ENCODE measurements around the gene EHHADH. TPM values are rescaled to one million over a fixed set of nuclear protein-coding genes. Genes with fewer than 3 reads are reported as not detected.

The EHHADH gene
- total and polyA plus RNA-seq, 2 donors (not counting 3 experiments of a cell fraction or from before 2014, with no cell fraction given), result 1.3 to 5.8 TPM

- ChIA-PET POLR2A (no interaction called here), CTCF (interaction anchor here (1.3 kb wide), 1 partner anchor 10 kb away, joined by 4 read pairs; no protein-coding TSS in a partner anchor)
- Histone ChIP-seq H3K27ac (ENCODE audit: insufficient read depth, low read depth, low read length) (no peak overlapping the region), H3K36me3 (ENCODE audit: control insufficient read depth in 2 of 2, extremely low read depth in 1 of 2, insufficient read depth in 2 of 2, low read length in 2 of 2) (no peaks in the 10 kb centered on the region), H3K9me3 (replicated peaks; ENCODE audit: control insufficient read depth, insufficient read depth, low read length) (no peaks in the 10 kb centered on the region), H3K4me1 (ENCODE audit: control insufficient read depth, extremely low read depth, insufficient read depth, low read length) (peaks cover 6% of the 10 kb centered on the region), H3K4me2 (ENCODE audit: insufficient read depth, low read length) (peak overlapping the region; percentile 62), H4K20me1 (replicated peaks; ENCODE audit: control insufficient read depth, extremely low read depth, insufficient read depth, low read length) (no peaks in the 10 kb centered on the region), H3K27me3 (ENCODE audit: control insufficient read depth in 2 of 2, insufficient read depth in 2 of 2, low read length in 2 of 2) (no peaks in the 10 kb centered on the region), H3K9me1 (replicated peaks; ENCODE audit: control insufficient read depth, extremely low read depth, insufficient read depth, low read length) (no peaks in the 10 kb centered on the region), H3K9ac (replicated peaks; ENCODE audit: extremely low read depth, insufficient read depth, low read length) (peak overlapping the region; percentile 2), H2AFZ (ENCODE audit: low read depth, low read length) (peak overlapping the region; percentile 65), H3K4me3 (replicated peaks in 1 of 3; ENCODE audit: insufficient read depth in 1 of 3, low read depth in 1 of 3, low read length in 3 of 3) (peak overlapping the region in 2 of 3 experiments; percentile 4 to 27), H3K79me2 (ENCODE audit: control insufficient read depth, insufficient read depth, low read length) (no peaks in the 10 kb centered on the region)
- no TSS peak for BruUV-seq (replicated peaks)
- no peak for TF ChIP-seq JUN (IDR thresholded peaks at IDR 0.05; ENCODE audit: borderline replicate concordance, insufficient read depth, insufficient read length, low read depth)
- no peak for TF ChIP-seq POLR2AphosphoS5 (IDR thresholded peaks at IDR 0.05; ENCODE audit: insufficient read depth, low read depth, low read length)
- no peak for TF ChIP-seq POLR2A (IDR thresholded peaks at IDR 0.05; ENCODE audit: low read depth, low read length)
- TF ChIP-seq MYC (IDR thresholded peaks at IDR 0.05; ENCODE audit: low read depth, low read length), result no peak
- TF ChIP-seq, protein P1, sequence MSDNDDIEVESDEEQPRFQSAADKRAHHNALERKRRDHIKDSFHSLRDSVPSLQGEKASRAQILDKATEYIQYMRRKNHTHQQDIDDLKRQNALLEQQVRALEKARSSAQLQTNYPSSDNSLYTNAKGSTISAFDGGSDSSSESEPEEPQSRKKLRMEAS (IDR thresholded peaks at IDR 0.05; ENCODE audit: insufficient read depth, insufficient read length), result no peak
- TF ChIP-seq, protein P2, sequence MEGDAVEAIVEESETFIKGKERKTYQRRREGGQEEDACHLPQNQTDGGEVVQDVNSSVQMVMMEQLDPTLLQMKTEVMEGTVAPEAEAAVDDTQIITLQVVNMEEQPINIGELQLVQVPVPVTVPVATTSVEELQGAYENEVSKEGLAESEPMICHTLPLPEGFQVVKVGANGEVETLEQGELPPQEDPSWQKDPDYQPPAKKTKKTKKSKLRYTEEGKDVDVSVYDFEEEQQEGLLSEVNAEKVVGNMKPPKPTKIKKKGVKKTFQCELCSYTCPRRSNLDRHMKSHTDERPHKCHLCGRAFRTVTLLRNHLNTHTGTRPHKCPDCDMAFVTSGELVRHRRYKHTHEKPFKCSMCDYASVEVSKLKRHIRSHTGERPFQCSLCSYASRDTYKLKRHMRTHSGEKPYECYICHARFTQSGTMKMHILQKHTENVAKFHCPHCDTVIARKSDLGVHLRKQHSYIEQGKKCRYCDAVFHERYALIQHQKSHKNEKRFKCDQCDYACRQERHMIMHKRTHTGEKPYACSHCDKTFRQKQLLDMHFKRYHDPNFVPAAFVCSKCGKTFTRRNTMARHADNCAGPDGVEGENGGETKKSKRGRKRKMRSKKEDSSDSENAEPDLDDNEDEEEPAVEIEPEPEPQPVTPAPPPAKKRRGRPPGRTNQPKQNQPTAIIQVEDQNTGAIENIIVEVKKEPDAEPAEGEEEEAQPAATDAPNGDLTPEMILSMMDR (IDR thresholded peaks at IDR 0.05; ENCODE audit: extremely low read depth in 1 of 2, insufficient read depth in 1 of 2, low read depth in 1 of 2, low read length in 2 of 2), result no peak
- TF ChIP-seq FOS (IDR thresholded peaks at IDR 0.05; ENCODE audit: borderline replicate concordance, insufficient read depth, low read length), result no peak
- TF ChIP-seq GATA2 (IDR thresholded peaks at IDR 0.05; ENCODE audit: insufficient read depth, insufficient read length, low read depth, low read length), result no peak
- no peak for TF ChIP-seq EZH2 (IDR thresholded peaks at IDR 0.05; ENCODE audit: borderline replicate concordance, low read depth, low read length, severe bottlenecking)
- peak; percentile 60 for FAIRE-seq
- intact Hi-C loops (cut with micrococcal nuclease), result loop anchor here (1.0 kb wide), 3 partner anchors 40 to 341 kb away; partner anchors contain the start of gene TMEM41A
- DNase-seq (ENCODE audit: low read depth, low spot score), result peak; percentile 51
- dilution Hi-C loops (cut with MboI; ENCODE audit: extremely low pct_ligation_motif_present, low sequenced_read_pairs), result no loop called here
These were observed 37.3 kb downstream of the EHHADH start for GRCh38 chr3:185216607-185216958.

All from endothelial cell of umbilical vein (primary cell).